ENCODE measurements around the gene ENPP1. TPM values are rescaled to one million over a fixed set of nuclear protein-coding genes. Genes with fewer than 3 reads are reported as not detected.

The ENPP1 gene
- total RNA-seq, 3 donors from 2014 or later (not counting 1 experiment from before 2014, with no cell fraction given): 0.45 to 0.85 (median 0.83) TPM

GRCh38 chr6:131761762-131762067, 46.1 kb upstream of the ENPP1 start:
- no peaks in the 10 kb centered on the region for H3K27me3 ChIP-seq (ENCODE audit: control insufficient read depth, insufficient read depth, low read length)
- no peak for TF ChIP-seq CTCF (IDR thresholded peaks at IDR 0.05)
- no peaks in the 10 kb centered on the region for H3K9me3 ChIP-seq (ENCODE audit: control insufficient read depth, insufficient read depth, low read length)
- no peak overlapping the region for H3K4me3 ChIP-seq (ENCODE audit: low read length)
- H3K4me3 Mint-ChIP-seq: no peak overlapping the region
- H3K27ac ChIP-seq (ENCODE audit: low read length): no peak overlapping the region
- no peaks in the 10 kb centered on the region for H3K36me3 Mint-ChIP-seq
- ATAC-seq (no peak), DNase-seq (no peak)
- no peaks in the 10 kb centered on the region for H3K9me3 Mint-ChIP-seq
- no peaks in the 10 kb centered on the region for H3K36me3 ChIP-seq (ENCODE audit: control insufficient read depth, insufficient read depth, low read length)
- H3K4me1 ChIP-seq (ENCODE audit: control insufficient read depth, insufficient read depth, low read length): no peaks in the 10 kb centered on the region
- intact Hi-C loops (cut with micrococcal nuclease): no loop called here
- H3K27ac Mint-ChIP-seq: no peak overlapping the region
- no peaks in the 10 kb centered on the region for H3K4me1 Mint-ChIP-seq
- WGBS (ENCODE audit: insufficient coverage): 40% methylated on average over 1 of the region's 1 CpG
- H3K27me3 Mint-ChIP-seq (ENCODE audit: low read depth in 2 of 2): peaks cover 0 to 11% of the 10 kb centered on the region in 2 donors

- no peak overlapping the region for H3K27ac ChIP-seq (ENCODE audit: low read length)
- ATAC-seq (no peak), DNase-seq (no peak)
- H3K27me3 Mint-ChIP-seq (ENCODE audit: low read depth in 2 of 2): peaks cover 0 to 12% of the 10 kb centered on the region in 2 donors
- H3K36me3 ChIP-seq (ENCODE audit: control insufficient read depth, insufficient read depth, low read length): no peaks in the 10 kb centered on the region
- intact Hi-C loops (cut with micrococcal nuclease): no loop called here
- no peak for TF ChIP-seq CTCF (IDR thresholded peaks at IDR 0.05)
- H3K4me1 Mint-ChIP-seq: no peaks in the 10 kb centered on the region
- no peaks in the 10 kb centered on the region for H3K27me3 ChIP-seq (ENCODE audit: control insufficient read depth, insufficient read depth, low read length)
- H3K9me3 ChIP-seq (ENCODE audit: control insufficient read depth, insufficient read depth, low read length): no peaks in the 10 kb centered on the region
- no peaks in the 10 kb centered on the region for H3K36me3 Mint-ChIP-seq
- no peak overlapping the region for H3K27ac Mint-ChIP-seq
- no peaks in the 10 kb centered on the region for H3K9me3 Mint-ChIP-seq
- H3K4me1 ChIP-seq (ENCODE audit: control insufficient read depth, insufficient read depth, low read length): no peaks in the 10 kb centered on the region
- H3K4me3 ChIP-seq (ENCODE audit: low read length): no peak overlapping the region
- 92% methylated on average over 2 of the region's 2 CpGs for WGBS (ENCODE audit: insufficient coverage)
- H3K4me3 Mint-ChIP-seq: no peak overlapping the region
Observed at GRCh38 chr6:131762984-131763383, 44.8 kb upstream of the ENPP1 start.

GRCh38 chr6:131763749-131764148, 44.1 kb upstream of the ENPP1 start:
- TF ChIP-seq CTCF (IDR thresholded peaks at IDR 0.05): no peak
- Mint-ChIP-seq H3K9me3 (no peaks in the 10 kb centered on the region), H3K27ac (no peak overlapping the region), H3K4me3 (no peak overlapping the region), H3K27me3 (ENCODE audit: low read depth in 2 of 2) (peaks cover 5 to 14% of the 10 kb centered on the region in 2 donors), H3K4me1 (no peaks in the 10 kb centered on the region), H3K36me3 (no peaks in the 10 kb centered on the region)
- Histone ChIP-seq H3K27ac (ENCODE audit: low read length) (no peak overlapping the region), H3K4me1 (ENCODE audit: control insufficient read depth, insufficient read depth, low read length) (no peaks in the 10 kb centered on the region), H3K36me3 (ENCODE audit: control insufficient read depth, insufficient read depth, low read length) (no peaks in the 10 kb centered on the region), H3K9me3 (ENCODE audit: control insufficient read depth, insufficient read depth, low read length) (no peaks in the 10 kb centered on the region), H3K4me3 (ENCODE audit: low read length) (no peak overlapping the region), H3K27me3 (ENCODE audit: control insufficient read depth, insufficient read depth, low read length) (no peaks in the 10 kb centered on the region)
- ATAC-seq (no peak), DNase-seq (no peak)
- 92% methylated on average over 1 of the region's 1 CpG for WGBS (ENCODE audit: insufficient coverage)
- intact Hi-C loops (cut with micrococcal nuclease): no loop called here

GRCh38 chr6:131764350-131764749, 43.5 kb upstream of the ENPP1 start:
- intact Hi-C loops (cut with micrococcal nuclease): no loop called here
- Mint-ChIP-seq H3K4me3 (no peak overlapping the region), H3K36me3 (no peaks in the 10 kb centered on the region), H3K4me1 (no peaks in the 10 kb centered on the region), H3K9me3 (no peaks in the 10 kb centered on the region), H3K27ac (no peak overlapping the region), H3K27me3 (ENCODE audit: low read depth in 2 of 2) (peaks cover 6 to 14% of the 10 kb centered on the region in 2 donors)
- TF ChIP-seq CTCF (IDR thresholded peaks at IDR 0.05): no peak
- H3K9me3 ChIP-seq (ENCODE audit: control insufficient read depth, insufficient read depth, low read length): no peaks in the 10 kb centered on the region
- whole genome bisulfite sequencing (ENCODE audit: insufficient coverage): 98% methylated on average over 4 of the region's 4 CpGs
- no peak overlapping the region for H3K4me3 ChIP-seq (ENCODE audit: low read length)
- no peaks in the 10 kb centered on the region for H3K36me3 ChIP-seq (ENCODE audit: control insufficient read depth, insufficient read depth, low read length)
- H3K27ac ChIP-seq (ENCODE audit: low read length): no peak overlapping the region
- H3K27me3 ChIP-seq (ENCODE audit: control insufficient read depth, insufficient read depth, low read length): no peaks in the 10 kb centered on the region
- ATAC-seq (no peak), DNase-seq (no peak)
- no peaks in the 10 kb centered on the region for H3K4me1 ChIP-seq (ENCODE audit: control insufficient read depth, insufficient read depth, low read length)

Measured in natural killer cell (primary cell).